K562 (cell line): ENCODE data around the gene PCNX4. TPM values are rescaled to one million over a fixed set of nuclear protein-coding genes. Genes with fewer than 3 reads are reported as not detected.
"Not testable (repeated sequence)": the region's sequence is repeated elsewhere in the genome, so short reads cannot be mapped to it uniquely, and the experiment has no call there.

Experiments used
- ATAC-seq: fragments of 200-7000 bp; cut with Tn5 transposase; 3 replicates; pipeline ENCODE4 v1.9.1; 2020; ENCODE audit warnings: moderate library complexity
- BruUV-seq: library from RNA; stranded (reverse); fragments of 400-500 nt; replicated peaks from 2 replicates; lab custom pipeline; 2021; lab: Mats Ljungman, UMichigan
- CTCF ChIA-PET: fragments of 300-600 bp; formaldehyde crosslinking; extraction: SDS; loops from one replicate; lab custom pipeline; 2021; ENCODE audit warnings: low intra/inter-chr PET ratio; lab: Yijun Ruan, JAX
- POLR2A ChIA-PET: fragments of 300-600, 350-650 bp; sonication (Branson Sonifier 250); formaldehyde crosslinking; extraction: SDS; loops from one replicate; lab custom pipeline; 2021; ENCODE audit warnings: antibody characterized with exemption, inconsistent platforms; lab: Yijun Ruan, JAX
- DNase-seq, 4 experiments: peaks; one replicate each; pipeline versions ENCODE4 v3.0.0 to v3.0.0-alpha.2; 2011 to 2018; ENCODE audit warnings: low spot score in 3 of 4, mixed read lengths in 3 of 4; ENCODE audit errors: extremely low read depth in 1 of 4
- FAIRE-seq: peaks from 2 replicates; lab custom pipeline; 2011; peaks lifted over from hg19 to GRCh38; lab: Jason Lieb, UNC
- H2AFZ ChIP-seq: 2 replicates; pipeline ENCODE4 v1.6.0; 2011; ENCODE audit warnings: low read depth, low read length, control low read depth, inconsistent platforms
- H3K27ac ChIP-seq: fragments of 200-600 bp; 3 replicates; pipeline ENCODE4 v1.8.0; 2011; ENCODE audit warnings: low read depth, mild to moderate bottlenecking, control low read depth, inconsistent platforms, low read length, moderate library complexity, mixed read lengths; ENCODE audit errors: extremely low read depth
- H3K27me3 ChIP-seq, 2 experiments: fragments of 300-600 bp in 1 of 2; 2 replicates in 1 of 2; 3 replicates in 1 of 2; pipeline versions ENCODE4 v1.6.0 to v1.8.0; 2011; ENCODE audit warnings: inconsistent platforms in 2 of 2, low read length in 2 of 2, mild to moderate bottlenecking in 1 of 2, mixed read lengths in 1 of 2, moderate library complexity in 1 of 2; ENCODE audit not compliant: control insufficient read depth in 2 of 2, insufficient read depth in 2 of 2
- H3K36me3 ChIP-seq: fragments of 300-600 bp; 3 replicates; pipeline ENCODE4 v1.8.0; 2011; ENCODE audit warnings: mild to moderate bottlenecking, low read length, inconsistent platforms; ENCODE audit not compliant: control insufficient read depth, insufficient read depth
- H3K4me1 ChIP-seq, 2 experiments: fragments of 200-600 bp in 1 of 2; replicated peaks in 1 of 2; 2 replicates in 1 of 2; 3 replicates in 1 of 2; pipeline versions ENCODE4 v1.5.1 to v1.8.0; 2011; ENCODE audit warnings: inconsistent platforms in 2 of 2, low read length in 2 of 2, mild to moderate bottlenecking in 1 of 2, mixed read lengths in 1 of 2, moderate library complexity in 1 of 2; ENCODE audit not compliant: control insufficient read depth in 2 of 2, insufficient read depth in 2 of 2
- H3K4me2 ChIP-seq: 2 replicates; pipeline ENCODE4 v1.6.1; 2011; ENCODE audit warnings: low read length, control low read depth, inconsistent platforms, mixed read lengths; ENCODE audit not compliant: insufficient read depth
- H3K4me3 ChIP-seq: fragments of 200-600 bp; sonication (generic), shearing (Covaris generic); 2 replicates; pipeline ENCODE4 v1.5.1; 2016; ENCODE audit warnings: control low read depth, inconsistent platforms
- H3K79me2 ChIP-seq: fragments of 200-600 bp; 3 replicates; pipeline ENCODE4 v1.8.0; 2011; ENCODE audit warnings: low read length, inconsistent platforms; ENCODE audit not compliant: control insufficient read depth, insufficient read depth
- H3K9ac ChIP-seq, 2 experiments: 2 replicates each; pipeline versions ENCODE4 v1.6.0 to v1.6.1; 2011; ENCODE audit warnings: low read depth in 2 of 2, low read length in 2 of 2, control low read depth in 1 of 2, inconsistent platforms in 1 of 2, mild to moderate bottlenecking in 1 of 2, mixed read lengths in 1 of 2; ENCODE audit not compliant: insufficient read depth in 1 of 2
- H3K9me1 ChIP-seq: one replicate; pipeline ENCODE4 v1.6.0; 2011; ENCODE audit warnings: inconsistent platforms, mild to moderate bottlenecking, low read length, moderate library complexity; ENCODE audit not compliant: control insufficient read depth, insufficient read depth
- H3K9me3 ChIP-seq: replicated peaks from 2 replicates; pipeline ENCODE4 v1.5.1; 2011; ENCODE audit warnings: low read depth, low read length, inconsistent platforms; ENCODE audit not compliant: control insufficient read depth, insufficient read depth
- H4K20me1 ChIP-seq: replicated peaks from 2 replicates; pipeline ENCODE4 v1.6.1; 2011; ENCODE audit warnings: low read length, inconsistent platforms, mixed read lengths; ENCODE audit not compliant: control insufficient read depth, insufficient read depth
- ARID1B ChIP-seq: fragments of 450-650 bp; IDR thresholded peaks from 2 replicates; pipeline ENCODE4 v1.6.1; 2016; ENCODE audit warnings: antibody characterized with exemption, mild to moderate bottlenecking, inconsistent platforms
- BCOR ChIP-seq: fragments of 450-650 bp; IDR thresholded peaks from 2 replicates; pipeline ENCODE4 v1.6.1; 2016
- CBFA2T3 ChIP-seq: fragments of 450-650 bp; IDR thresholded peaks from 2 replicates; pipeline ENCODE4 v1.6.1; 2017
- DPF2 ChIP-seq: fragments of 450-650 bp; IDR thresholded peaks from 2 replicates; pipeline ENCODE4 v1.6.1; 2016
- KDM4B ChIP-seq, 2 experiments: fragments of 450-650 bp in 1 of 2; sonication (generic) in 1 of 2; IDR thresholded peaks; 2 replicates each; pipeline ENCODE4 v1.6.1; 2016 to 2017; ENCODE audit warnings: borderline replicate concordance in 2 of 2, antibody characterized with exemption in 1 of 2, low read depth in 1 of 2, mild to moderate bottlenecking in 1 of 2
- MEIS2 ChIP-seq: fragments of 450-650 bp; IDR thresholded peaks from 2 replicates; pipeline ENCODE4 v1.6.1; 2014; ENCODE audit warnings: mild to moderate bottlenecking; ENCODE audit not compliant: partially characterized antibody
- PBX2 ChIP-seq, 2 experiments: IDR thresholded peaks in 1 of 2; conservative IDR thresholded peaks in 1 of 2; 2 replicates each; pipeline ENCODE4 v1.6.1; 2016; ENCODE audit warnings: low read depth in 2 of 2, mild to moderate bottlenecking in 1 of 2, missing compliant biosample characterization in 1 of 2, missing genetic modification characterization in 1 of 2, moderate library complexity in 1 of 2
- PCBP1 ChIP-seq: fragments of 200-400 bp; formaldehyde crosslinking; IDR thresholded peaks from 2 replicates; pipeline ENCODE4 v1.6.1; 2018; ENCODE audit warnings: mild to moderate bottlenecking, low read depth, low read length; ENCODE audit not compliant: poor library complexity, severe bottlenecking
- PRMT5 ChIP-seq: sonication (generic); formaldehyde crosslinking; IDR thresholded peaks from 2 replicates; pipeline ENCODE4 v1.5.0; 2020; ENCODE audit warnings: missing genetic modification reagents
- RCOR1 ChIP-seq, 2 experiments: IDR thresholded peaks; 2 replicates each; pipeline ENCODE4 v1.6.1; 2012; ENCODE audit warnings: low read depth in 2 of 2, low read length in 2 of 2, borderline replicate concordance in 1 of 2, improper control_type of control experiment in 1 of 2
- TEAD4 ChIP-seq, 2 experiments: sonication (generic) in 1 of 2; formaldehyde crosslinking in 1 of 2; IDR thresholded peaks; 2 replicates each; pipeline versions ENCODE4 v1.6.1 to v1.8.0; 2012 to 2022; ENCODE audit warnings: borderline replicate concordance in 1 of 2, inconsistent platforms in 1 of 2, low read length in 1 of 2, mild to moderate bottlenecking in 1 of 2, missing genetic modification reagents in 1 of 2
- WGBS: fragments of 100-300 bp; shearing (Covaris generic); methylation state at CpG from one replicate; pipeline ENCODE4 v1.1.6; 2016; ENCODE audit warnings: low coverage, mixed read lengths; ENCODE audit not compliant: insufficient coverage; ENCODE audit errors: missing lambda C conversion rate; 5-methylcytosine and 5-hydroxymethylcytosine counted together
- in situ Hi-C: fragments of 300-500 bp; cut with MboI; formaldehyde crosslinking; loops from 4 replicates; pipeline ENCODE4 v1.15.0; 2018; ENCODE audit warnings: inconsistent platforms, mixed read lengths
- intact Hi-C: fragments of 100-400 bp; cut with micrococcal nuclease; formaldehyde crosslinking; loops from 2 replicates; pipeline ENCODE4 v1.14.2; 2022
- polyA plus RNA-seq, 8 experiments: library from polyadenylated mRNA; depleted of rRNA in 4 of 8; stranded (reverse) in 5 of 8; unstranded in 3 of 8; fragments of >200 nt; fragmentation: Nextera tagmentation in 2 of 8; fragmentation: Illumina TruSeq in 1 of 8; extraction: Ambion mirVana in 2 of 8; extraction: Trizol in 1 of 8; gene quantifications; 2 replicates each; pipeline versions ENCODE4 v1.2.1 to v1.2.3, GENCODE V29; 2011 to 2014; ENCODE audit warnings: inconsistent platforms in 1 of 8, missing spikeins in 1 of 8
- total RNA-seq, 7 experiments: library from RNA; depleted of rRNA in 6 of 7; stranded (reverse); fragments of >200 nt in 6 of 7; fragmentation: Illumina TruSeq in 2 of 7; extraction: Trizol in 2 of 7; gene quantifications; 2 replicates each; pipeline versions ENCODE4 v1.2.1 to v1.2.3, GENCODE V29; 2011 to 2021; ENCODE audit warnings: low replicate concordance in 1 of 7
- TF ChIP-seq, protein P1 (sequence below): sonication (generic); formaldehyde crosslinking; IDR thresholded peaks from 2 replicates; pipeline ENCODE4 v1.8.0; 2022; ENCODE audit warnings: mild to moderate bottlenecking, missing genetic modification reagents

PCNX4 gene
- total and polyA plus RNA-seq, 9 of the 15 experiments (the other 6 are each of a cell fraction or from before 2014, with no cell fraction given): 10.0 to 41.2 (median 22.4) TPM

GRCh38 chr14:60097974-60098373 lies 6.3 kb downstream of the PCNX4 start (continued):
- peak; percentile 71 for TF ChIP-seq TEAD4 (IDR thresholded peaks at IDR 0.05; ENCODE audit: low read length)
- TF ChIP-seq TEAD4 (CRISPR knock-in tag; IDR thresholded peaks at IDR 0.05; ENCODE audit: borderline replicate concordance): no peak
- TF ChIP-seq PCBP1: no peak
- TF ChIP-seq DPF2: peak; percentile 58
- peak; percentile 73 for TF ChIP-seq ARID1B
- TF ChIP-seq MEIS2: peak; percentile 87
- no peak for TF ChIP-seq BCOR
- TF ChIP-seq PRMT5 (CRISPR knock-in tag): no peak
- TF ChIP-seq, protein P1, sequence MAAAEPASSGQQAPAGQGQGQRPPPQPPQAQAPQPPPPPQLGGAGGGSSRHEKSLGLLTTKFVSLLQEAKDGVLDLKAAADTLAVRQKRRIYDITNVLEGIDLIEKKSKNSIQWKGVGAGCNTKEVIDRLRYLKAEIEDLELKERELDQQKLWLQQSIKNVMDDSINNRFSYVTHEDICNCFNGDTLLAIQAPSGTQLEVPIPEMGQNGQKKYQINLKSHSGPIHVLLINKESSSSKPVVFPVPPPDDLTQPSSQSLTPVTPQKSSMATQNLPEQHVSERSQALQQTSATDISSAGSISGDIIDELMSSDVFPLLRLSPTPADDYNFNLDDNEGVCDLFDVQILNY: no peak
- peak; percentile 81 for TF ChIP-seq CBFA2T3
- TF ChIP-seq RCOR1 (IDR thresholded peaks at IDR 0.05; ENCODE audit: borderline replicate concordance in 1 of 2, low read depth in 2 of 2, low read length in 2 of 2): 0 out of 4 replicates have a peak, but pooled peaks of 1 of the 2 experiments have one; percentile 42
- TF ChIP-seq PBX2 (CRISPR knock-in tag; IDR thresholded peaks at IDR 0.05; ENCODE audit: low read depth): no peak
- 0 out of 2 replicates have a peak, but pooled peaks have one; percentile 23 for TF ChIP-seq PBX2 (tag; conservative IDR thresholded peaks at IDR 0.05; ENCODE audit: low read depth)
- no peak for TF ChIP-seq KDM4B (IDR thresholded peaks at IDR 0.05; ENCODE audit: borderline replicate concordance in 2 of 2, low read depth in 1 of 2)

DNA sequence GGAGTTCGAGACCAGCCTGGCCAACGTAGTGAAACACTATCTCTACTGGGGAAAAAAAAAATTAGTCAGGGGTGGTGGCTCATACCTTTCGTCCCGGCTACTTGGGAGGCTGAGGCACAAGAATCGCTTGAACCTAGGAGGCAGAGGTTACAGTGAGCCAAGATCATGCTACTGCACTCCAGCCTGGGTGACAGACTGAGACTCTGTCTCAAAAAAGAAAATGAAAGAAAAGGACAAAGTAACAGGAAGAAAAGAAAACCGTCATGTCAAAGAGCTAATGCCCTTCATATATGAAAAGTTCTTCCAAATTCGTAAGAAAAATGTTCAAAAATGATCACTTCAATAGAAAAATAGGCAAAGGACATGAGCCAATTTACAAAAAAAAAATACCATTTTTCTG lies 8.1 kb downstream of the PCNX4 start:
- WGBS: 86% methylated on average over 4 of the region's 7 CpGs
- H3K9ac ChIP-seq, H3K27me3 ChIP-seq, H4K20me1 ChIP-seq, ATAC-seq, DNase-seq, H2AFZ ChIP-seq, H3K9me1 ChIP-seq, H3K27ac ChIP-seq, intact Hi-C loops, FAIRE-seq, H3K4me3 ChIP-seq, in situ Hi-C loops, H3K9me3 ChIP-seq, CTCF ChIA-PET, BruUV-seq, H3K4me2 ChIP-seq: not testable (repeated sequence)
- peaks cover 0 to 15% of the 10 kb centered on the region in 2 experiments; a peak in 3 of 5 replicates for H3K4me1 ChIP-seq
- peaks cover 87% of the 10 kb centered on the region for H3K79me2 ChIP-seq
- peaks cover 22% of the 10 kb centered on the region; the same call in 2 of the 3 replicates for H3K36me3 ChIP-seq
- POLR2A ChIA-PET: interaction anchor here (0.7 kb wide), 1 partner anchor 27 kb away, joined by 3 read pairs; no protein-coding TSS in a partner anchor
